Breast epithelium (tissue), 3 donors: ENCODE measurements around the gene PRDX5.

Experiments used
- POLR2A ChIP-seq: fragments of 450-650 bp; IDR thresholded peaks from one replicate; pipeline ENCODE4 v1.6.1; 2016; ENCODE audit warnings: antibody characterized with exemption, mild to moderate bottlenecking, moderate library complexity
- POLR2AphosphoS5 ChIP-seq, 3 donors: sonication (generic); formaldehyde crosslinking; IDR thresholded peaks; one replicate each; pipeline ENCODE4 v1.6.1; 2017; ENCODE audit warnings: antibody characterized with exemption in 3 of 3
- TF ChIP-seq, protein P1 (sequence below), 3 donors: fragments of 450-650 bp; IDR thresholded peaks; one replicate each; pipeline ENCODE4 v1.5.1; 2016 to 2017; ENCODE audit warnings: antibody characterized with exemption in 3 of 3, mild to moderate bottlenecking in 3 of 3, moderate library complexity in 3 of 3

DNA sequence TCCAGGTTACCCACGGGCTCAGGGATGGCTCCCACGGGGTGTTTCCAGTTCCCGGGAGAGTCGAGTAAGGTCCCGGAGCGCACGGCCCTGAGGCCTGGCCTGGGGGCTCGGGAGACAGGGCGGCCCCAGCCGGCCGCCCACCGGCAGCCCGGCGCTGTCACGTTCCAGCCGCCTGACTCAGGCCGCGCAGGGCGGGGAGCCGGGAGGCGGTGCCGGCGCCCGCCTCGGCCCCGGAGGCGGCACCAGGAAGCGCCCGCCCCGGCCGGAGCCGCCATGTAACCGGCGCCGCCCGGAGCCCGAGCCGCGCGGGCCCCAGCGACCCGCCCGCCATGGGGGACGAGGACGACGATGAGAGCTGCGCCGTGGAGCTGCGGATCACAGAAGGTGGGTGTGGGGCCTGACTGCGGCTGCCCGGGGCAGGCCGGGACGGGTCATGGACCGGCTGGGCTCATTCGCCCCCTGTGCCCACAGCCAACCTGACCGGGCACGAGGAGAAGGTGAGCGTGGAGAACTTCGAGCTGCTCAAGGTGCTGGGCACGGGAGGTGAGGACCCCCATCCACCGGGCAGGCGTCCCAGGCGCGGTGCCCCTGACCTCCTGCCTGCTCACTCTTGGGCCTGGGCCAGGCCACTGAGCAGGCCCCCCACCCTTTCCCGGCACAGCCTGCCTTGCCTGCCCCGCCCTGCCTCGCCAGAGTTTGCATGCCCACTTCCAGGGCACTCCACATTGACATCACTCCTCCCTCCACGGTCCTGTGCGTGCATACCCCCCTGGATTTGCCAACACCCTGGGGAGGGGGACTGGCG lies 41.2 kb downstream of the PRDX5 start, which contains the start of gene RPS6KA4:
- TF ChIP-seq POLR2A (no peak), POLR2AphosphoS5 (IDR thresholded peaks at IDR 0.05) (no peak)
- TF ChIP-seq, protein P1, sequence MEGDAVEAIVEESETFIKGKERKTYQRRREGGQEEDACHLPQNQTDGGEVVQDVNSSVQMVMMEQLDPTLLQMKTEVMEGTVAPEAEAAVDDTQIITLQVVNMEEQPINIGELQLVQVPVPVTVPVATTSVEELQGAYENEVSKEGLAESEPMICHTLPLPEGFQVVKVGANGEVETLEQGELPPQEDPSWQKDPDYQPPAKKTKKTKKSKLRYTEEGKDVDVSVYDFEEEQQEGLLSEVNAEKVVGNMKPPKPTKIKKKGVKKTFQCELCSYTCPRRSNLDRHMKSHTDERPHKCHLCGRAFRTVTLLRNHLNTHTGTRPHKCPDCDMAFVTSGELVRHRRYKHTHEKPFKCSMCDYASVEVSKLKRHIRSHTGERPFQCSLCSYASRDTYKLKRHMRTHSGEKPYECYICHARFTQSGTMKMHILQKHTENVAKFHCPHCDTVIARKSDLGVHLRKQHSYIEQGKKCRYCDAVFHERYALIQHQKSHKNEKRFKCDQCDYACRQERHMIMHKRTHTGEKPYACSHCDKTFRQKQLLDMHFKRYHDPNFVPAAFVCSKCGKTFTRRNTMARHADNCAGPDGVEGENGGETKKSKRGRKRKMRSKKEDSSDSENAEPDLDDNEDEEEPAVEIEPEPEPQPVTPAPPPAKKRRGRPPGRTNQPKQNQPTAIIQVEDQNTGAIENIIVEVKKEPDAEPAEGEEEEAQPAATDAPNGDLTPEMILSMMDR (IDR thresholded peaks at IDR 0.05): peak in 1 of 3 donors; percentile 13
